H1 (cell line): Measurements from ENCODE around the gene RNF5. TPM values are rescaled to one million over a fixed set of nuclear protein-coding genes. Genes with fewer than 3 reads are reported as not detected.

Source experiments
- CREB1 ChIP-seq: IDR thresholded peaks from 2 replicates; pipeline ENCODE4 v1.6.1; 2012; ENCODE audit warnings: inconsistent platforms
- EP300 ChIP-seq, 2 experiments: IDR thresholded peaks; 1 replicate in 1 of 2; 2 replicates in 1 of 2; pipeline ENCODE4 v1.6.1; 2011 to 2012; ENCODE audit warnings: low read depth in 2 of 2, low read length in 2 of 2, mild to moderate bottlenecking in 2 of 2, borderline replicate concordance in 1 of 2, inconsistent platforms in 1 of 2, moderate library complexity in 1 of 2
- GTF2F1 ChIP-seq: IDR thresholded peaks from 2 replicates; pipeline ENCODE4 v1.6.1; 2012; ENCODE audit warnings: low read depth, low read length, improper control_type of control experiment, borderline replicate concordance
- KDM5A ChIP-seq: fragments of 200-600 bp; IDR thresholded peaks from 2 replicates; pipeline ENCODE4 v1.7.1; 2012; ENCODE audit warnings: mild to moderate bottlenecking, low read length, inconsistent platforms, mixed read lengths
- SIN3A ChIP-seq, 2 experiments: IDR thresholded peaks in 1 of 2; conservative IDR thresholded peaks in 1 of 2; 2 replicates each; pipeline ENCODE4 v1.6.1; 2011 to 2012; ENCODE audit warnings: low read length in 2 of 2, improper control_type of control experiment in 1 of 2, low read depth in 1 of 2, mild to moderate bottlenecking in 1 of 2
- polyA plus RNA-seq, 7 experiments: library from polyadenylated mRNA; depleted of rRNA in 3 of 7; stranded (reverse) in 5 of 7; unstranded in 2 of 7; fragments of >200 nt in 5 of 7; fragments of 200-250 nt in 2 of 7; gene quantifications; 1 replicate in 5 of 7; 2 replicates in 1 of 7; 4 replicates in 1 of 7; pipeline versions ENCODE4 v1.2.1 to v1.2.3, GENCODE V29; 2011 to 2013; ENCODE audit warnings: missing spikeins in 2 of 7, mixed read lengths in 2 of 7
- total RNA-seq: library from RNA; stranded (reverse); fragmentation: NEBNext Ultra II Directional; extraction: Animal tissue kit (Norgen Biotek cat#: 25700); gene quantifications from 2 replicates; pipeline ENCODE4 v1.2.1, GENCODE V29; 2021
- TF ChIP-seq, protein P1 (sequence below): fragments of 300-600 bp; sonication (generic); IDR thresholded peaks from 2 replicates; pipeline ENCODE4 v1.7.1; 2012; ENCODE audit warnings: low read length, moderate library complexity, mild to moderate bottlenecking, inconsistent platforms; ENCODE audit not compliant: insufficient replicate concordance
- TF ChIP-seq, protein P2 (sequence below): IDR thresholded peaks from 2 replicates; pipeline ENCODE4 v1.6.1; 2012; ENCODE audit warnings: inconsistent platforms

The RNF5 gene
- total and polyA plus RNA-seq, 2 of the 8 experiments (the other 6 are each of a cell fraction or from before 2014, with no cell fraction given) = 90.0 to 158 TPM

DNA sequence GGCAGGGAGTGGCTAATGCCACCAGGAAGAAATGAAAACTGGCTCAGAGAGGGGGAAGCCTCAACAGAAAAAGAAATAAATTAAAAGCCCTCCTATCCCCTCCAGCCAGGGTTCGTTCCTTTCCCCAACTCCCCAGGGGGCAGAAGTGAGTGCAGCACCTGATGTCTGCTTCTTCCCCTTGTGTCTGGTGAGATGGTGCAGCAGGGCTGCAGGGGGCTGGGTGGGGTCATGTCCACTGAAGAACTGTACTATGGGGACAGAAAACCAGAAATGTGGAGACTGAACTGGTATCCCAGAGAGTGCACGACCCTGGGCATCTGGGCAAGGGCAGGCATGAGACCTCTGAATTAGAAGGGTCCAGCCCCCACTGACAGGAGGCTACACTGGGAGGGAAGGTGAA lies 9.9 kb upstream of the RNF5 start (continued):
- TF ChIP-seq, protein P1, sequence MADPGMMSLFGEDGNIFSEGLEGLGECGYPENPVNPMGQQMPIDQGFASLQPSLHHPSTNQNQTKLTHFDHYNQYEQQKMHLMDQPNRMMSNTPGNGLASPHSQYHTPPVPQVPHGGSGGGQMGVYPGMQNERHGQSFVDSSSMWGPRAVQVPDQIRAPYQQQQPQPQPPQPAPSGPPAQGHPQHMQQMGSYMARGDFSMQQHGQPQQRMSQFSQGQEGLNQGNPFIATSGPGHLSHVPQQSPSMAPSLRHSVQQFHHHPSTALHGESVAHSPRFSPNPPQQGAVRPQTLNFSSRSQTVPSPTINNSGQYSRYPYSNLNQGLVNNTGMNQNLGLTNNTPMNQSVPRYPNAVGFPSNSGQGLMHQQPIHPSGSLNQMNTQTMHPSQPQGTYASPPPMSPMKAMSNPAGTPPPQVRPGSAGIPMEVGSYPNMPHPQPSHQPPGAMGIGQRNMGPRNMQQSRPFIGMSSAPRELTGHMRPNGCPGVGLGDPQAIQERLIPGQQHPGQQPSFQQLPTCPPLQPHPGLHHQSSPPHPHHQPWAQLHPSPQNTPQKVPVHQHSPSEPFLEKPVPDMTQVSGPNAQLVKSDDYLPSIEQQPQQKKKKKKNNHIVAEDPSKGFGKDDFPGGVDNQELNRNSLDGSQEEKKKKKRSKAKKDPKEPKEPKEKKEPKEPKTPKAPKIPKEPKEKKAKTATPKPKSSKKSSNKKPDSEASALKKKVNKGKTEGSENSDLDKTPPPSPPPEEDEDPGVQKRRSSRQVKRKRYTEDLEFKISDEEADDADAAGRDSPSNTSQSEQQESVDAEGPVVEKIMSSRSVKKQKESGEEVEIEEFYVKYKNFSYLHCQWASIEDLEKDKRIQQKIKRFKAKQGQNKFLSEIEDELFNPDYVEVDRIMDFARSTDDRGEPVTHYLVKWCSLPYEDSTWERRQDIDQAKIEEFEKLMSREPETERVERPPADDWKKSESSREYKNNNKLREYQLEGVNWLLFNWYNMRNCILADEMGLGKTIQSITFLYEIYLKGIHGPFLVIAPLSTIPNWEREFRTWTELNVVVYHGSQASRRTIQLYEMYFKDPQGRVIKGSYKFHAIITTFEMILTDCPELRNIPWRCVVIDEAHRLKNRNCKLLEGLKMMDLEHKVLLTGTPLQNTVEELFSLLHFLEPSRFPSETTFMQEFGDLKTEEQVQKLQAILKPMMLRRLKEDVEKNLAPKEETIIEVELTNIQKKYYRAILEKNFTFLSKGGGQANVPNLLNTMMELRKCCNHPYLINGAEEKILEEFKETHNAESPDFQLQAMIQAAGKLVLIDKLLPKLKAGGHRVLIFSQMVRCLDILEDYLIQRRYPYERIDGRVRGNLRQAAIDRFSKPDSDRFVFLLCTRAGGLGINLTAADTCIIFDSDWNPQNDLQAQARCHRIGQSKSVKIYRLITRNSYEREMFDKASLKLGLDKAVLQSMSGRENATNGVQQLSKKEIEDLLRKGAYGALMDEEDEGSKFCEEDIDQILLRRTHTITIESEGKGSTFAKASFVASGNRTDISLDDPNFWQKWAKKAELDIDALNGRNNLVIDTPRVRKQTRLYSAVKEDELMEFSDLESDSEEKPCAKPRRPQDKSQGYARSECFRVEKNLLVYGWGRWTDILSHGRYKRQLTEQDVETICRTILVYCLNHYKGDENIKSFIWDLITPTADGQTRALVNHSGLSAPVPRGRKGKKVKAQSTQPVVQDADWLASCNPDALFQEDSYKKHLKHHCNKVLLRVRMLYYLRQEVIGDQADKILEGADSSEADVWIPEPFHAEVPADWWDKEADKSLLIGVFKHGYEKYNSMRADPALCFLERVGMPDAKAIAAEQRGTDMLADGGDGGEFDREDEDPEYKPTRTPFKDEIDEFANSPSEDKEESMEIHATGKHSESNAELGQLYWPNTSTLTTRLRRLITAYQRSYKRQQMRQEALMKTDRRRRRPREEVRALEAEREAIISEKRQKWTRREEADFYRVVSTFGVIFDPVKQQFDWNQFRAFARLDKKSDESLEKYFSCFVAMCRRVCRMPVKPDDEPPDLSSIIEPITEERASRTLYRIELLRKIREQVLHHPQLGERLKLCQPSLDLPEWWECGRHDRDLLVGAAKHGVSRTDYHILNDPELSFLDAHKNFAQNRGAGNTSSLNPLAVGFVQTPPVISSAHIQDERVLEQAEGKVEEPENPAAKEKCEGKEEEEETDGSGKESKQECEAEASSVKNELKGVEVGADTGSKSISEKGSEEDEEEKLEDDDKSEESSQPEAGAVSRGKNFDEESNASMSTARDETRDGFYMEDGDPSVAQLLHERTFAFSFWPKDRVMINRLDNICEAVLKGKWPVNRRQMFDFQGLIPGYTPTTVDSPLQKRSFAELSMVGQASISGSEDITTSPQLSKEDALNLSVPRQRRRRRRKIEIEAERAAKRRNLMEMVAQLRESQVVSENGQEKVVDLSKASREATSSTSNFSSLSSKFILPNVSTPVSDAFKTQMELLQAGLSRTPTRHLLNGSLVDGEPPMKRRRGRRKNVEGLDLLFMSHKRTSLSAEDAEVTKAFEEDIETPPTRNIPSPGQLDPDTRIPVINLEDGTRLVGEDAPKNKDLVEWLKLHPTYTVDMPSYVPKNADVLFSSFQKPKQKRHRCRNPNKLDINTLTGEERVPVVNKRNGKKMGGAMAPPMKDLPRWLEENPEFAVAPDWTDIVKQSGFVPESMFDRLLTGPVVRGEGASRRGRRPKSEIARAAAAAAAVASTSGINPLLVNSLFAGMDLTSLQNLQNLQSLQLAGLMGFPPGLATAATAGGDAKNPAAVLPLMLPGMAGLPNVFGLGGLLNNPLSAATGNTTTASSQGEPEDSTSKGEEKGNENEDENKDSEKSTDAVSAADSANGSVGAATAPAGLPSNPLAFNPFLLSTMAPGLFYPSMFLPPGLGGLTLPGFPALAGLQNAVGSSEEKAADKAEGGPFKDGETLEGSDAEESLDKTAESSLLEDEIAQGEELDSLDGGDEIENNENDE = no peak
- TF ChIP-seq CREB1 = no peak
- TF ChIP-seq, protein P2, sequence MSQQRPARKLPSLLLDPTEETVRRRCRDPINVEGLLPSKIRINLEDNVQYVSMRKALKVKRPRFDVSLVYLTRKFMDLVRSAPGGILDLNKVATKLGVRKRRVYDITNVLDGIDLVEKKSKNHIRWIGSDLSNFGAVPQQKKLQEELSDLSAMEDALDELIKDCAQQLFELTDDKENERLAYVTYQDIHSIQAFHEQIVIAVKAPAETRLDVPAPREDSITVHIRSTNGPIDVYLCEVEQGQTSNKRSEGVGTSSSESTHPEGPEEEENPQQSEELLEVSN = no peak
- TF ChIP-seq EP300 (IDR thresholded peaks at IDR 0.05; ENCODE audit: borderline replicate concordance in 1 of 2, low read depth in 2 of 2, low read length in 2 of 2) = no peak
- no peak for TF ChIP-seq SIN3A (conservative IDR thresholded peaks at IDR 0.05 in 1 of 2, IDR thresholded peaks at IDR 0.05 in 1 of 2; ENCODE audit: low read depth in 1 of 2, low read length in 2 of 2)
- no peak for TF ChIP-seq GTF2F1
- no peak for TF ChIP-seq KDM5A
